GM21576 (cell line): Measurements from ENCODE around the gene METTL16.

Experiments
- ATAC-seq: cut with Tn5 transposase; IDR thresholded peaks from one replicate; pipeline ENCODE4 v1.9.1; 2021; ENCODE audit warnings: mild to moderate bottlenecking, moderate library complexity; ENCODE audit not compliant: unreplicated experiment

The METTL16 gene

DNA sequence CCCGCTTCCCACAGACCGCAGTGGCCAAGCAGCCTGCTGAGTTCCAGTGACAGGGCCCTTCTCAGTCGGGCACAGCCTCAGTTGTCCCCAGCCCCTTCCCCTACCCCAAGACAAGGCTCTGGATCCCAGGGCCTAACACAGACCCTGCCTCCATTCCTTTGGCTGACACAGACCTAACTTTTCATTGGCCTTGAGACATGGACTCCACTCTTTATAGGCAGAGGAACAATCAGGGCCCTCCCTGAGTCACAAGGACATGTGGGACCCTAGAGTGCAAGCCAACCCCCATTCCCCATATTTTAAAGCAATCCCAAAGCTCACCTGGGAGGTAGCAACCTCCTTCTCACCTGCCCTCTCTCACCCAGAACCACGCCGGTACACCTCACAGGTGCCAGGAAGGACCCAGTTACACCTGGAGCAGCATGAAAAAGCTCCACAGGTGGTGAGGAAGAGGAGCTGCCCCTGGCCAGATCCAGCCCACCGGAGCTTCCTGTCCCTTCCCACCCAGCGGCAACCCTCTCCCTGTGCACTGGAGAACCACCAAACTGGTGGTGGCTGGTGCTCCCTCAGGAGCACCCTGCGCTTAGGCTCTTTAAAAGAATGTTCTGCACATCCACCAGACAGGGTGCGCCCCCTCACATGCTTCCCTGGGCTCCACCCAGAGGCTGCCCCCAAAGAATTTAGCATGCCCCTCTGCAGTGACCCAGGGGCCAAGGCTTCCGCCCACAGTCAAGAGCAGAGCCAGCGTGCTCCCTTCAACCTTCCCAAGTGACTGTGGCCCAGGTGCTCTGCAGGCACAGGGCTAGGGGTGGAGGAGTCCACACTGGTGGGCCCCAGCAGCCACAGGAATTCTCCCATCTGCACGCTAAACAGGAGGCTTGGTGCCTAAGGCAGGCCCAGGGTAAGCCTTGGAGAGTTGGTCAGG is 114.2 kb downstream of the METTL16 start:
- ATAC-seq, result no peak

- no peak for ATAC-seq
These were observed 115.0 kb downstream of the METTL16 start for GRCh38 chr17:2396568-2397246.

GRCh38 chr17:2396192-2396567 is 115.5 kb downstream of the METTL16 start:
- ATAC-seq, result no peak

GRCh38 chr17:2395258-2396181 is 116.2 kb downstream of the METTL16 start:
- ATAC-seq, result no peak

GRCh38 chr17:2394775-2395201 is 116.9 kb downstream of the METTL16 start:
- ATAC-seq, result no peak

DNA sequence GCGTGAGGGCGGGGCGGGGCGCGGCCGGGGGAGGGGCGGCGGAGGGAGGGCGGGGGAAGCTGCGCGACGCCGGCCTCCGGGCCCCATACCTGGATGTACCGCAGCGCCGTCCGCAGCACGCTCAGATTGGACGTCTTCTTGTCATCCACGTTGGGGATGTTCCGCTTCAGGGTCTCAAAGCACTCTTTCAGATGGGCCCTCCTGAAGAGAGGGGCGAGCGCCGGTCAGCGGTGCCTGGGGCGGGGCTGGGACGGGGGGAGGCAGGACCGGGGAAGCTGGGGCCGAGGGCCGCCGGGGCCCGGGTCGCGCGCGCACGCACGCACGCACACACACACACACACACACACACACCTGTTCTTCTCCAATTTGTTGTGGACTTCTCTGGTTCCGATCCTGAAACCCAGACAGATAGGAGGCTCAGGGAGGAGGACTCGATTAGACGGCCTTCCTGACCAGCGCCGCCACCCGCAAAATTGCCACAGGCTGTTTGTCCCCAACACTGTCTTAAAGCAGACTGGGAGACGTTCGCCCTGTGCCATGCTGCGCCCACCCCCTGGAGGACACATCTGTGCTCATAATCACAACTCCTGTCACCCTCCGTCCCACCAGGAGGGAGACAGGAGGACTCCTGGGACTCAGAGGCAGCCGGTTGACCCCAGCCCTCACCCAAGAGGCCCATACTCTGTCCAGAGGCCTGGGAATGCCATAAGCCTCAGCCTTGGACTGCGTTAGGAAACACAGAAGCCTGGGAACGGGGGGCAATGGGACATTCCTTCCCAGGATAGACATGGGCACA is 117.5 kb downstream of the METTL16 start:
- ATAC-seq, result no peak

GRCh38 chr17:2393174-2393953 is 118.3 kb downstream of the METTL16 start:
- ATAC-seq, result peak; percentile 35

DNA sequence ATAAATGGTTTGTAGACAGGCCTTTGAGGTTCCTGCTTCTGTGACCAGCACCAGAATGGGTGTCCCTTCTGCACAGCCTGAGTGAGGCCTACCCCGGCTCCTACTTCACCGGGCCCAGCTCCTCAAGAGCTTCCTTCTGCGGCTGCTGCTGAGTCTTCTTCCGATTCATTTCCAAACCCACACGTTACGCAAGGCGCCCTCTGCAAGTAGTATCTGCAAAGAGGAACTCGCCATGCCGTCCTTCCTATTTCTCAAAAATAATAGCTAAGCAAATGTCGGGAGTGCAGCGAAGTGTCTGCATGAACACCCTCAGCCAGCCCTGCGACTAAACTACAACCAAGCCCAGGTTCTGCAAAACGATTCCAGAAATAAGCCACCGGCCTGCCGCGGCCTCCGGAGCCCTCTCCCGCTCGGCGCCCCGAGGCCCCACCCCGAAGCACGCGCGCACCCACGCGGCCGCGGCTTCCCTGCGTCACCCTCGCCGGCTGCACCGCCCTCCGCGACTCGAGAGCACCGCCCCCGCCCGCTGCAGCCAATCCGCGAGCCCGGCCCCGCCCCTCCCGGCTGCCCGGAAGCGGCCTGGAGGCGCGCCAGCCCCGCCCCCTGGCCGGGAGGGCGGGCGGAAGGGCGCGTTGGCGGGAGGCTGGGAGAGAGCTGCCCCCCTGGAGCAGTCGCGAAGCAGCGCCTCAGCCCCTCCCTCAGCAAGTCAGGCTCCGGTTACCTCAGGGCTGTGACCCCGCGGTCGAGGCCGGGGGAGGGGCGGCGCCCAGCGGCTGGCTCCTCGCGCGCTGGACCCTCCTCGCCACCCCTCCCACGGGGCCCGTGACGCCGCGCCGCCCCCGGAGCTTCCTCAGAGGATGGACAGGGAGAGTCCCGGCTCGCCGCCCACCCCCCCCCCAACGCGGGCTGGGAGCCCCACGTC is 119.2 kb downstream of the METTL16 start:
- ATAC-seq, result peak; percentile 39

DNA sequence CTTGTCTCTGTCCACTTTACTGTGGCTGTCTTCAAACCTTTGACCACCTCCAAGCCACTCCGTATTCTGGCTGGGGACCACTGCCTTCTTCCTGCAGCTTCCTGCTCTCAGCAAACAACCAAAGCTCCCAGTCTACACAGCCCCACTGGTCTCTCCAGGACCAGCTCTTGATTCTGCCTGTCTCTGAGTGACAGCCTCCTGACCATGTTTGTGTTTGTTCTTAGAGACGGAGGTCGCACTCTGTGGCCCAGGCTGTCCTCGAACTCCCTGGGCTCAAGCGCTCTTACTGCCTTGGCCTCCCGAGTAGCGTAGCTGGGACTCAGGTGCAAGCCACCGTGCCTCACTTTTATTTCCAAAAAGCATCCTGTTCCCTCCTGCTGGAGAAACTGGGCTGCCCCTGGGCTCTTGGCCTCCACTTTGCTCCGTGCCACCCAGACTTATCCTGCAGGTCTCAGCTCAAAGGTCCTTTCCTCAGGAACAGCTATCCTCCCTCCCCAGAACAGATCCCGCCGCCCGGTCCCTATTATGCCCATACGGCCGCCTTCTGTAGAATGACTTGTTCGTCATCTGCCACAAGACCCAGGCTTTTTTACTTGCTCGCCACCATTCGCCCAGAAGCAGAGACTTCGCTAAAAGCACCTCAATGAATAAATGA is 120.0 kb downstream of the METTL16 start:
- no peak for ATAC-seq

DNA sequence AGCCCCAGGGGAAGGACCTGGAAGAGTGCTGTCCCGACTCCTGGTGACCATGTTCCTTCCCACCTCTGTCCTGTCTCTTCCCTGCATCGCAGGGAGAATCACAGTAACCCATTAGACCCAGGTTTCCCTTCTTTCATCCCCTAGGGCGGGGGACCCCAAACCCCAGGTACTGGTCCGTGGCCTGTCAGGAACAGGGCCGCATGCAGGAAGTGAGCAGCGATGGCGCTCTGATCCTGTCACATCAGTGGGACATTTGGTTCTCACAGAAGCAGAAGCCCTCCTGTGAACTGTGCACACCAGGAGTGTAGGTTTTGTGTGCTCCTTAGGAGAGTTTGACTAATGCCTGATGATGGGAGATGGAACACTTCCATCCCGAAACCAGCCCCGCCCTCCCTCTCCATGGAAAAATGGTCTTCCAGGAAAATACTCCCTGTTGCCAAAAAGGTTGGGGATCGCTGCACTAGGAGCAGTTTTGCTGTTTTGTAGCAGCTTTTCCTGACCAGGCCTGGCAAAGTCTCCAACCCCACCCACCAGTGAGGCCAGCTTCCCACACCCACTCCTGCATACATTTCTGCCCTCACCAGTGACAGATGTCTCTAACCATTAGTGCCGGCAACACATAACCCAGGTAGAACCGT is 121.4 kb downstream of the METTL16 start:
- no peak for ATAC-seq

DNA sequence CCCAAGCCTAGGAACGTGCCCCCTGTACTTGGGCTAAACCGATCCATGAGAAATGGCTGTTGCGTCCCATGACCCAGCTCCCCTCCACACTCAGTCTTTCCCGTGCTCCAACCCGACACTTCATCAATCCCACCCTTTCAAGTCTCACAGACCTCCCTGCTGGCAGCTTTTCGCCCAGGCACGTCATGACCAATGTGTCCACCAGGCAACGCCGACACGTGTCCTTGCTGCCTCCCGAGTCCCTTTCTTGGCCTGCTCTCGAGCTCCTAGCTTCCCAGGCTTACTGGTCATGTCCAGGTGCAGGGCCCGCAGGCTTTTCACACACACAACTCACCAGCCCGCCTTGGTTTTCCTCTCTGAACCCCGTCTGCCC is 123.0 kb downstream of the METTL16 start:
- no peak for ATAC-seq

DNA sequence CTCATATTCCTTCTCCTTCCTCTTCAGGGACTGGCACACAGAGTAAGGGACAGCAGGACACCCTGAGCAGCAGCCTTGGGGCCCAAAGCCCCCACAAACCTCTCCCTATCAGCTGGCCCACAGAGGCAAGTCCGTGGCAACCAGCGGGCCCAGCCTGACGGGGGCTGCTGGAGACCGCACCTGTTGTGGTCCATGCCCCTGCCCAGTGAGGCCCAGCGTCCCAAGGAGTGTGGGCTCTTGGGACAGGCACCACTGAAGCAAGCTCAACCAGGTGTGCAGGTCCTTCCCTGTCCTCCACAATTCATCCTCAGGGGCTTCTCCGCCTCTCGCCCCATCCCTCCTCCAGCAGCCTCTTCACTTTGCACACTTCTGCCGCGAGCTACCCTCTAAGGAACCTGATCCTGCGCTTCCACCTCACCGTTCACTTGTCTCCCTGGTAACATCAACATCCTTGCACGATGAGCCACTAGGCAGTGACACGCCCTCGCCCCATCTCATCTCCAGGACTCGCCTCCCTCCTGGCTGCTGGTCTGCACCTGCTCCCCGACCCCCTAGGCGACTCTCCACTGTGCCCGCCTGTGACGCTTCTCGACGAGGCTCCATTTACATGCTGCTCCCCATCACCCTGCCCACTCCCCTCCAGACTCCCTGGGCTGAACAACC is 123.5 kb downstream of the METTL16 start:
- ATAC-seq, result no peak

DNA sequence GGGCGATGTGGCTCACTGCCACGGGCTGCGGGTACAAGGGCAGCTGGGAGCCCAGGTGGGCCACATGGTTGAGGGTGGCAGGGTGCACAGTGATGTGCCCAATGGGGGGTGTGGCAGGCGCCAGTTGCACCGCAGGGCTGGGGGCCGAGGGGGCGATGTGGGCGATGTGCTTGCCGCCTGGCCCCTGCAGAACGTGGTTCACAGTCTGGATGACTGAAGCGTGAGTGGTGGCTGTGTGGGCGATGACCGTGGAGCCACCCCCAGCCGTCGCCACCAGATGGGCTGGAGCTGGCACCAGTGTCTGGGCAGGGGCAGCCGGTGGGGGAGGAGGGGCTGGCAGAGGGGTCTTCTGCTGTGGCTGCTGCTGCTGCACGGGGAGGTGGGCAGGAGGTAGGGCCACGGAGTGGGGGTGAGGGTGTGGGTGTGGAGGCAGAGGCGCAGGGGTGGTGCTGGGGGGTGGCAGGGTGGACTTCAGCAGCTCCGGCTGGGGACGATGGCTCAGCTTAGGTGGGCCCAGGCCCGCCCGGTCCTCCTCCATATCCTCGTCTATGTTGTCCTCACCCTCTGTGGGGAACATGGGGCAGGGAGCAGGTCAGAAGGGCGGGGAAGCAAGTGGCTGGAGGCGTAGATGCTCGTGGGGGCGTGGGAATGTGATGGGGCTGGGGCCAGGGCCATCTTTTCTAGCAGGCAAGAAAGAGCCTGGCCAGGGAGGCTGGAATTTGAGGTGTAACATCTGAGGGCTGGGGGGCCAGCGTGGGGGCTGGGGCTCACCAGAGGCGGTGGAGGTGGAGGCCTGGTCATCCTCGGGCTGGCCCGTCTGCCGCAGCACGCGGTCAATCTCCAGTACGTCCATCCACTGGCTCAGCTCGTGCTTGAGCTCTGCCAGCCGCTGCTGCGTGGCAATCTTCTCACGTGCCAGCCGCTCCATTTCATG is 124.3 kb downstream of the METTL16 start:
- ATAC-seq, result no peak

GRCh38 chr17:2386400-2387085 is 125.1 kb downstream of the METTL16 start:
- ATAC-seq, result no peak
